H9 (cell line): Measurements from ENCODE around the gene BMP7. TPM values are rescaled to one million over a fixed set of nuclear protein-coding genes. Genes with fewer than 3 reads are reported as not detected.

ENCODE experiments used
- DNase-seq: peaks from one replicate; pipeline ENCODE4 v3.0.0-alpha.2; 2017
- H2AFZ ChIP-seq: one replicate; pipeline ENCODE4 v1.6.1; 2013; ENCODE audit warnings: mild to moderate bottlenecking, low read length, control low read depth, moderate library complexity
- H2AK5ac ChIP-seq: 2 replicates; pipeline ENCODE4 v1.6.1; 2013; ENCODE audit warnings: low read length, control low read depth, mixed read lengths; ENCODE audit not compliant: insufficient read length
- H2BK120ac ChIP-seq: one replicate; pipeline ENCODE4 v1.6.1; 2013; ENCODE audit warnings: low read depth, mild to moderate bottlenecking, low read length, control low read depth, inconsistent platforms; ENCODE audit not compliant: poor library complexity, severe bottlenecking
- H2BK12ac ChIP-seq: 2 replicates; pipeline ENCODE4 v1.6.1; 2013; ENCODE audit warnings: low read length, control low read depth, mixed read lengths, low read depth; ENCODE audit not compliant: insufficient read length
- H2BK15ac ChIP-seq: 2 replicates; pipeline ENCODE4 v1.6.1; 2013; ENCODE audit warnings: low read depth, low read length, control low read depth
- H2BK20ac ChIP-seq: one replicate; pipeline ENCODE4 v1.6.1; 2013; ENCODE audit warnings: low read depth, mild to moderate bottlenecking, low read length, control low read depth, inconsistent platforms; ENCODE audit not compliant: poor library complexity, severe bottlenecking
- H2BK5ac ChIP-seq: 2 replicates; pipeline ENCODE4 v1.6.1; 2013; ENCODE audit warnings: low read length, control low read depth, mixed read lengths; ENCODE audit not compliant: insufficient read length
- H3K14ac ChIP-seq: 2 replicates; pipeline ENCODE4 v1.6.1; 2013; ENCODE audit warnings: low read length, control low read depth; ENCODE audit not compliant: insufficient read depth
- H3K18ac ChIP-seq: 2 replicates; pipeline ENCODE4 v1.6.1; 2013; ENCODE audit warnings: low read depth, mild to moderate bottlenecking, mixed read lengths, low read length, control low read depth; ENCODE audit not compliant: insufficient read length
- H3K23ac ChIP-seq: 2 replicates; pipeline ENCODE4 v1.6.1; 2013; ENCODE audit warnings: low read length, control low read depth, mixed read lengths, low read depth; ENCODE audit not compliant: insufficient read length
- H3K23me2 ChIP-seq: 2 replicates; pipeline ENCODE4 v1.6.1; 2013; ENCODE audit warnings: low read depth, mild to moderate bottlenecking, mixed read lengths, low read length, control low read depth; ENCODE audit not compliant: insufficient read length, poor library complexity, severe bottlenecking
- H3K27ac ChIP-seq: 2 replicates; pipeline ENCODE4 v1.5.1; 2013; ENCODE audit warnings: low read length, control low read depth, mixed read lengths, low read depth; ENCODE audit not compliant: insufficient read length
- H3K27me3 ChIP-seq: 2 replicates; pipeline ENCODE4 v1.6.1; 2013; ENCODE audit warnings: low read length, control low read depth, inconsistent platforms; ENCODE audit not compliant: insufficient read depth
- H3K4ac ChIP-seq: 2 replicates; pipeline ENCODE4 v1.6.1; 2013; ENCODE audit warnings: low read depth, mild to moderate bottlenecking, control low read depth, inconsistent platforms, low read length, moderate library complexity
- H3K4me1 ChIP-seq: 2 replicates; pipeline ENCODE4 v1.6.1; 2013; ENCODE audit warnings: low read length, control low read depth, inconsistent platforms; ENCODE audit not compliant: insufficient read depth
- H3K4me2 ChIP-seq: 2 replicates; pipeline ENCODE4 v1.6.1; 2013; ENCODE audit warnings: low read length, control low read depth, mixed read lengths; ENCODE audit not compliant: insufficient read length, insufficient read depth
- H3K56ac ChIP-seq: 2 replicates; pipeline ENCODE4 v1.6.1; 2013; ENCODE audit warnings: low read depth, mild to moderate bottlenecking, mixed read lengths, low read length, control low read depth; ENCODE audit not compliant: insufficient read length
- H3K79me1 ChIP-seq: 2 replicates; pipeline ENCODE4 v1.6.1; 2013; ENCODE audit warnings: low read depth, mild to moderate bottlenecking, moderate library complexity, low read length, control low read depth, inconsistent platforms; ENCODE audit not compliant: insufficient read depth, poor library complexity, severe bottlenecking
- H3K79me2 ChIP-seq: 2 replicates; pipeline ENCODE4 v1.6.1; 2013; ENCODE audit warnings: low read length, control low read depth, inconsistent platforms; ENCODE audit not compliant: insufficient read depth
- H3K9ac ChIP-seq: 2 replicates; pipeline ENCODE4 v1.6.1; 2013; ENCODE audit warnings: low read length, control low read depth, mixed read lengths; ENCODE audit not compliant: insufficient read length; ENCODE audit errors: extremely low read depth
- H3K9me3 ChIP-seq: one replicate; pipeline ENCODE4 v1.6.1; 2013; ENCODE audit warnings: low read depth, low read length, inconsistent platforms; ENCODE audit not compliant: control insufficient read depth
- H3T11ph ChIP-seq: one replicate; pipeline ENCODE4 v1.6.1; 2013; ENCODE audit warnings: mild to moderate bottlenecking, low read length, control low read depth, inconsistent platforms
- H4K20me1 ChIP-seq: one replicate; pipeline ENCODE4 v1.6.1; 2013; ENCODE audit not compliant: control insufficient read depth, insufficient read length, insufficient read depth
- H4K5ac ChIP-seq: 2 replicates; pipeline ENCODE4 v1.6.1; 2013; ENCODE audit warnings: low read depth, mild to moderate bottlenecking, mixed read lengths, low read length, control low read depth; ENCODE audit not compliant: insufficient read length
- H4K8ac ChIP-seq: replicated peaks from 2 replicates; pipeline ENCODE4 v1.6.1; 2013; ENCODE audit warnings: low read length, control low read depth, mixed read lengths, low read depth; ENCODE audit not compliant: insufficient read length
- H4K91ac ChIP-seq: 2 replicates; pipeline ENCODE4 v1.6.1; 2013; ENCODE audit warnings: low read depth, mild to moderate bottlenecking, moderate library complexity, mixed read lengths, low read length, control low read depth; ENCODE audit not compliant: insufficient read length
- H3K27ac Mint-ChIP-seq, 3 experiments: 2 replicates in 2 of 3; 3 replicates in 1 of 3; pipeline ENCODE4 v1.8.0; 2020 to 2021; ENCODE audit warnings: mixed read lengths in 3 of 3, mild to moderate bottlenecking in 1 of 3, moderate library complexity in 1 of 3
- H3K27me3 Mint-ChIP-seq: 2 replicates; pipeline ENCODE4 v1.8.0; 2021; ENCODE audit warnings: low read depth, mild to moderate bottlenecking, moderate library complexity, mixed read lengths
- H3K36me3 Mint-ChIP-seq, 3 experiments: 2 replicates in 2 of 3; 3 replicates in 1 of 3; pipeline ENCODE4 v1.8.0; 2020 to 2021; ENCODE audit warnings: low read depth in 3 of 3, mixed read lengths in 3 of 3; ENCODE audit not compliant: insufficient read depth in 1 of 3
- H3K4me1 Mint-ChIP-seq, 2 experiments: 2 replicates each; pipeline ENCODE4 v1.8.0; 2020; ENCODE audit warnings: mixed read lengths in 2 of 2
- H3K4me3 Mint-ChIP-seq, 2 experiments: 2 replicates in 1 of 2; 3 replicates in 1 of 2; pipeline ENCODE4 v1.8.0; 2020 to 2021; ENCODE audit warnings: mild to moderate bottlenecking in 2 of 2, mixed read lengths in 2 of 2, moderate library complexity in 1 of 2
- H3K9me3 Mint-ChIP-seq, 2 experiments: 2 replicates in 1 of 2; 3 replicates in 1 of 2; pipeline ENCODE4 v1.8.0; 2020; ENCODE audit warnings: mild to moderate bottlenecking in 2 of 2, mixed read lengths in 2 of 2, moderate library complexity in 1 of 2
- CTCF ChIP-seq: fragments of 200-600 bp; sonication (generic); conservative IDR thresholded peaks from 3 replicates; pipeline ENCODE4 v1.8.0; 2021; ENCODE audit warnings: antibody characterized with exemption, mild to moderate bottlenecking
- WGBS: extraction: QIAGEN DNeasy Blood & Tissue Kit; methylation state at CpG from one replicate; pipeline ENCODE4 v1.1.7; 2013; ENCODE audit warnings: missing lambda C conversion rate, low lambda C conversion rate, mixed read lengths; ENCODE audit not compliant: insufficient read length; ENCODE audit errors: extremely low coverage; 5-methylcytosine and 5-hydroxymethylcytosine counted together
- total RNA-seq: library from RNA; stranded (reverse); gene quantifications from 2 replicates; pipeline ENCODE4 v1.2.1, GENCODE V29; 2021

Gene BMP7
- total RNA-seq, 1 experiment from 2014 or later = 17.7 TPM

GRCh38 chr20:57210911-57211280 is 55.5 kb downstream of the BMP7 start:
- H3K4me3 Mint-ChIP-seq = no peak overlapping the region; a peak in 1 of 5 replicates
- H2AFZ ChIP-seq = no peak overlapping the region
- no peak overlapping the region for H3T11ph ChIP-seq
- H3K79me1 ChIP-seq = no peaks in the 10 kb centered on the region
- no peak overlapping the region for H3K4ac ChIP-seq
- peaks cover 2 to 11% (median 7%) of the 10 kb centered on the region in 3 experiments; a peak in 6 of 7 replicates for H3K36me3 Mint-ChIP-seq
- no peak overlapping the region for H2BK120ac ChIP-seq
- H2BK5ac ChIP-seq = no peak overlapping the region
- peak overlapping the region in 1 of 3 experiments; percentile 95; a peak in 4 of 7 replicates for H3K27ac Mint-ChIP-seq
- no peak overlapping the region for H3K27ac ChIP-seq
- H3K23me2 ChIP-seq = no peaks in the 10 kb centered on the region
- H3K27me3 ChIP-seq = no peaks in the 10 kb centered on the region
- H3K9ac ChIP-seq = no peak overlapping the region
- no peak overlapping the region for H3K56ac ChIP-seq
- no peaks in the 10 kb centered on the region for H3K79me2 ChIP-seq
- no peak overlapping the region for H2BK12ac ChIP-seq
- H4K8ac ChIP-seq = no peak overlapping the region
- no peak overlapping the region for H2BK15ac ChIP-seq
- peaks cover 28 to 41% of the 10 kb centered on the region in 2 experiments for H3K4me1 Mint-ChIP-seq
- TF ChIP-seq CTCF = no peak
- peaks cover 21% of the 10 kb centered on the region for H3K27me3 Mint-ChIP-seq
- H2AK5ac ChIP-seq = no peak overlapping the region
- peaks cover 7 to 8% of the 10 kb centered on the region in 2 experiments for H3K9me3 Mint-ChIP-seq
- no peak for DNase-seq
- H3K4me2 ChIP-seq = no peak overlapping the region
- H4K5ac ChIP-seq = no peak overlapping the region
- H2BK20ac ChIP-seq = no peak overlapping the region
- H3K9me3 ChIP-seq = no peaks in the 10 kb centered on the region
- no CpG with 5 or more reads among the region's 8 CpGs for WGBS
- no peak overlapping the region for H3K14ac ChIP-seq
- H3K4me1 ChIP-seq = peaks cover 4% of the 10 kb centered on the region; the same call in 1 of the 2 replicates
- no peak overlapping the region for H4K91ac ChIP-seq
- H3K18ac ChIP-seq = no peak overlapping the region
- no peaks in the 10 kb centered on the region for H4K20me1 ChIP-seq
- no peak overlapping the region for H3K23ac ChIP-seq
